GM19351 (cell line): ENCODE data around the gene TIGD3.
A peak's percentile ranks its signal among the peaks of the same experiment; 100 is the strongest.

ENCODE experiments used
- ATAC-seq: cut with Tn5 transposase; IDR thresholded peaks from one replicate; pipeline ENCODE4 v1.9.1; 2021; ENCODE audit warnings: mild to moderate bottlenecking, moderate library complexity; ENCODE audit not compliant: unreplicated experiment

Gene TIGD3

GRCh38 chr11:65354265-65355012 is at the start of gene TIGD3:
TIGD3 (plus strand) TSS chr11:65354751; CDS start chr11:65355809, 1,058 bp downstream.
- peak; percentile 87 for ATAC-seq

GRCh38 chr11:65305501-65306268 is 48.9 kb upstream of the TIGD3 start:
- no peak for ATAC-seq

GRCh38 chr11:65307298-65308229 is 47.0 kb upstream of the TIGD3 start:
- ATAC-seq = no peak

- no peak for ATAC-seq
These were observed 46.2 kb upstream of the TIGD3 start for GRCh38 chr11:65308281-65308891.

GRCh38 chr11:65309006-65309405 is 45.5 kb upstream of the TIGD3 start:
- ATAC-seq = no peak

GRCh38 chr11:65310215-65310614 is 44.3 kb upstream of the TIGD3 start:
- no peak for ATAC-seq

GRCh38 chr11:65310736-65311135 is 43.8 kb upstream of the TIGD3 start:
- no peak for ATAC-seq

- ATAC-seq = no peak
These were observed 43.3 kb upstream of the TIGD3 start for GRCh38 chr11:65311170-65311678.

- peak; percentile 75 for ATAC-seq
These were observed 39.9 kb upstream of the TIGD3 start, which contains the start of gene CDC42EP2 for GRCh38 chr11:65314501-65315203. CDC42EP2 (plus strand) TSS chr11:65314866; CDS start chr11:65320899, 6,033 bp downstream.

- ATAC-seq = no peak
These were observed 39.2 kb upstream of the TIGD3 start for GRCh38 chr11:65315204-65315865.

GRCh38 chr11:65315866-65316226 is 38.7 kb upstream of the TIGD3 start:
- no peak for ATAC-seq

- no peak for ATAC-seq
These were observed 38.1 kb upstream of the TIGD3 start for GRCh38 chr11:65316227-65317024.

GRCh38 chr11:65317025-65317786 is 37.3 kb upstream of the TIGD3 start:
- no peak for ATAC-seq

- no peak for ATAC-seq
These were observed 34.0 kb upstream of the TIGD3 start for GRCh38 chr11:65320386-65321075.

GRCh38 chr11:65321076-65321475 is 33.5 kb upstream of the TIGD3 start:
- ATAC-seq = no peak

- ATAC-seq = no peak
These were observed 32.6 kb upstream of the TIGD3 start for GRCh38 chr11:65321828-65322485.

- ATAC-seq = no peak
These were observed 30.7 kb upstream of the TIGD3 start for GRCh38 chr11:65323813-65324212.
